PC-3 (cell line): ENCODE results near the gene POLD2. TPM values are rescaled to one million over a fixed set of nuclear protein-coding genes. Genes with fewer than 3 reads are reported as not detected.

Source experiments
- ATAC-seq: fragments of 200-7000 bp; cut with Tn5 transposase; 2 replicates; pipeline ENCODE4 v1.9.1; 2020; ENCODE audit warnings: mild to moderate bottlenecking, moderate library complexity
- BruUV-seq: library from RNA; stranded (reverse); fragments of 400-500 nt; replicated peaks from 2 replicates; lab custom pipeline; 2021; lab: Mats Ljungman, UMichigan
- CTCF ChIA-PET: fragments of 300-600 bp; sonication (Branson Sonifier 250); formaldehyde crosslinking; loops from one replicate; lab custom pipeline; 2022; ENCODE audit warnings: antibody characterized with exemption; lab: Charles Lee
- POLR2A ChIA-PET: fragments of 300-600 bp; sonication (Branson Sonifier 250); formaldehyde crosslinking; loops from one replicate; lab custom pipeline; 2022; ENCODE audit warnings: antibody characterized with exemption; ENCODE audit not compliant: unreplicated experiment; lab: Charles Lee
- DNase-seq: peaks from one replicate; pipeline ENCODE4 v3.0.0-alpha.2; 2015
- H2AFZ ChIP-seq: fragments of 300-600 bp; sonication (generic); 2 replicates; pipeline ENCODE4 v1.6.0; 2016; ENCODE audit warnings: antibody characterized with exemption, low read length
- H3F3A ChIP-seq: fragments of 300-600 bp; sonication (generic); one replicate; pipeline ENCODE4 v1.6.0; 2017; ENCODE audit warnings: antibody characterized with exemption, low read length, control low read depth, mild to moderate bottlenecking; ENCODE audit not compliant: unreplicated experiment
- H3K27ac ChIP-seq: fragments of 300-600 bp; sonication (generic); 2 replicates; pipeline ENCODE4 v1.5.1; 2016; ENCODE audit warnings: mild to moderate bottlenecking, low read length
- H3K27me3 ChIP-seq: fragments of 300-600 bp; sonication (generic); 2 replicates; pipeline ENCODE4 v1.6.1; 2016; ENCODE audit warnings: low read length, mixed read lengths
- H3K36me3 ChIP-seq: fragments of 300-600 bp; sonication (generic); 2 replicates; pipeline ENCODE4 v1.6.1; 2016; ENCODE audit warnings: low read depth, mixed run types, low read length, mixed read lengths
- H3K4me1 ChIP-seq: fragments of 300-600 bp; sonication (generic); 2 replicates; pipeline ENCODE4 v1.5.1; 2016; ENCODE audit warnings: low read length; ENCODE audit not compliant: insufficient read depth
- H3K4me2 ChIP-seq: fragments of 300-600 bp; sonication (generic); 2 replicates; pipeline ENCODE4 v1.6.0; 2016; ENCODE audit warnings: low read length
- H3K4me3 ChIP-seq: fragments of 300-600 bp; sonication (generic); 2 replicates; pipeline ENCODE4 v1.5.1; 2016; ENCODE audit warnings: mild to moderate bottlenecking, low read length, mixed read lengths
- H3K79me2 ChIP-seq: fragments of 300-600 bp; sonication (generic); 2 replicates; pipeline ENCODE4 v1.6.1; 2017; ENCODE audit warnings: low read length, mixed read lengths
- H3K9ac ChIP-seq: fragments of 300-600 bp; sonication (generic); 2 replicates; pipeline ENCODE4 v1.6.0; 2016; ENCODE audit warnings: mild to moderate bottlenecking, low read length
- H3K9me2 ChIP-seq: fragments of 300-600 bp; sonication (generic); replicated peaks from 2 replicates; pipeline ENCODE4 v1.6.1; 2016; ENCODE audit warnings: mixed run types, low read length, mixed read lengths
- H3K9me3 ChIP-seq: fragments of 300-600 bp; sonication (generic); 2 replicates; pipeline ENCODE4 v1.6.1; 2016; ENCODE audit warnings: low read length, mixed read lengths
- H4K20me1 ChIP-seq: fragments of 300-600 bp; sonication (generic); 2 replicates; pipeline ENCODE4 v1.6.1; 2016; ENCODE audit warnings: low read length, mixed read lengths
- EZH2 ChIP-seq: fragments of 300-600 bp; sonication (generic); IDR thresholded peaks from one replicate; pipeline ENCODE4 v1.6.1; 2017; ENCODE audit warnings: antibody characterized with exemption, mild to moderate bottlenecking, low read length; ENCODE audit not compliant: unreplicated experiment
- EZH2phosphoT487 ChIP-seq: fragments of 300-600 bp; sonication (generic); IDR thresholded peaks from 2 replicates; pipeline ENCODE4 v1.6.1; 2018; ENCODE audit warnings: mild to moderate bottlenecking, antibody characterized with exemption, low read length, borderline replicate concordance
- intact Hi-C: fragments of 100-400 bp; cut with micrococcal nuclease; formaldehyde crosslinking; loops from 2 replicates; pipeline ENCODE4 v1.9.0; 2023
- total RNA-seq: library from RNA; depleted of rRNA; stranded (reverse); fragments of >200 nt; gene quantifications from 2 replicates; pipeline ENCODE4 v1.2.3, GENCODE V29; 2014
- TF ChIP-seq, protein P1 (sequence below): fragments of 300-600 bp; sonication (generic); conservative IDR thresholded peaks from 2 replicates; pipeline ENCODE4 v1.5.1; 2017; ENCODE audit warnings: antibody characterized with exemption, low read depth, mild to moderate bottlenecking, low read length

Gene POLD2
- total RNA-seq, 1 experiment from 2014 or later, result 224 TPM

DNA sequence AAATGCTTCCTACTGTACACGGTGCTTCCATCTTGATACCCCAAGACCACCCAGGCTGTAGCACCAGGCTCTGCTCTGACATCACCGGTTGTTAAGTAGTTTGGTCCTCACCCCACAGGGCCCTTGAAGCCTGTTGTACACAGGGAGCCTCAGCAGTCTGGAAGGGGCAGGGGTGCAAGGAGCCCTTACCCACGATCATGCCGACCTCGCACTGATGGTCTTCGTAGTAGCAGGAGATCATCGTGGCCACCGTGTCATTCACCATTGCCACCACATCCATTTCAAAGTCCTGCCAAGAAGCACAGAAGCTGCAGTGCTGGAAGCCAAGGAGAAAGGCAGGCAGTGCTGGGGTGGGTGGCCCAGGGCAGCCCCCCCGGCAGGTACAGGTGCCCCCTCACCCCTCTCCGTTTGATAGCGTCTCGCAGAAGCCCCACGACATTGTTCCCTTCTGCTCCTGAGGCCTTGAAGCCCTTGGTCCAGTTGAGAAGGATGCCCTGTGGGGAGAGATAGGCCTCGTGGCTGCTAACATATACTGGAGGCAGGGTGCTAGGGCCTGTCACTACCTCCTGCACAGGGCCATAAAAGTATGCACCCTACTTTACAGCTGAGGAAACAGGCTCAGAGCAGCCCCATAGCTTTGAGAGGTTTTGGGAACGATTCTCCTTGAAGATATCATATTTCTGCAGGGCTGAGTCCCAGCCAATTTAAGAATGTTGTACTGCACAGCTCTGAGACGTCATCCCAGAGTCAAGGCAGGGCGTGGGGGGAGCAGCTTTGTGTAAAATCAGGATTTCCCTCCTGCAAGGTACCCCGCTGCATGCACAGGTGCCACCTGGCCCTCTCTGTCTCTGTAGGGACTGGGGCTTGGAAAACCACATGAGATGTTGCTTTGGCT lies 26.5 kb upstream of the POLD2 start:
- CTCF ChIA-PET, result no interaction called here
- no peaks in the 10 kb centered on the region for H3K27me3 ChIP-seq
- no peaks in the 10 kb centered on the region for H3K79me2 ChIP-seq
- ATAC-seq (no peak), DNase-seq (no peak)
- no peak overlapping the region for H2AFZ ChIP-seq
- H3F3A ChIP-seq, result no peaks in the 10 kb centered on the region
- no peak overlapping the region for H3K27ac ChIP-seq
- intact Hi-C loops, result no loop called here
- no TSS peak for BruUV-seq
- H3K4me3 ChIP-seq, result no peak overlapping the region
- POLR2A ChIA-PET, result no interaction called here
- TF ChIP-seq, protein P1, sequence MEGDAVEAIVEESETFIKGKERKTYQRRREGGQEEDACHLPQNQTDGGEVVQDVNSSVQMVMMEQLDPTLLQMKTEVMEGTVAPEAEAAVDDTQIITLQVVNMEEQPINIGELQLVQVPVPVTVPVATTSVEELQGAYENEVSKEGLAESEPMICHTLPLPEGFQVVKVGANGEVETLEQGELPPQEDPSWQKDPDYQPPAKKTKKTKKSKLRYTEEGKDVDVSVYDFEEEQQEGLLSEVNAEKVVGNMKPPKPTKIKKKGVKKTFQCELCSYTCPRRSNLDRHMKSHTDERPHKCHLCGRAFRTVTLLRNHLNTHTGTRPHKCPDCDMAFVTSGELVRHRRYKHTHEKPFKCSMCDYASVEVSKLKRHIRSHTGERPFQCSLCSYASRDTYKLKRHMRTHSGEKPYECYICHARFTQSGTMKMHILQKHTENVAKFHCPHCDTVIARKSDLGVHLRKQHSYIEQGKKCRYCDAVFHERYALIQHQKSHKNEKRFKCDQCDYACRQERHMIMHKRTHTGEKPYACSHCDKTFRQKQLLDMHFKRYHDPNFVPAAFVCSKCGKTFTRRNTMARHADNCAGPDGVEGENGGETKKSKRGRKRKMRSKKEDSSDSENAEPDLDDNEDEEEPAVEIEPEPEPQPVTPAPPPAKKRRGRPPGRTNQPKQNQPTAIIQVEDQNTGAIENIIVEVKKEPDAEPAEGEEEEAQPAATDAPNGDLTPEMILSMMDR, result no peak
- TF ChIP-seq EZH2 (no peak), EZH2phosphoT487 (no peak)
- H3K9ac ChIP-seq, result no peak overlapping the region
- H3K36me3 ChIP-seq, result no peaks in the 10 kb centered on the region
- H3K9me2 ChIP-seq, result no peaks in the 10 kb centered on the region
- no peak overlapping the region for H3K4me2 ChIP-seq
- no peaks in the 10 kb centered on the region for H4K20me1 ChIP-seq
- no peaks in the 10 kb centered on the region for H3K4me1 ChIP-seq
- no peaks in the 10 kb centered on the region for H3K9me3 ChIP-seq

DNA sequence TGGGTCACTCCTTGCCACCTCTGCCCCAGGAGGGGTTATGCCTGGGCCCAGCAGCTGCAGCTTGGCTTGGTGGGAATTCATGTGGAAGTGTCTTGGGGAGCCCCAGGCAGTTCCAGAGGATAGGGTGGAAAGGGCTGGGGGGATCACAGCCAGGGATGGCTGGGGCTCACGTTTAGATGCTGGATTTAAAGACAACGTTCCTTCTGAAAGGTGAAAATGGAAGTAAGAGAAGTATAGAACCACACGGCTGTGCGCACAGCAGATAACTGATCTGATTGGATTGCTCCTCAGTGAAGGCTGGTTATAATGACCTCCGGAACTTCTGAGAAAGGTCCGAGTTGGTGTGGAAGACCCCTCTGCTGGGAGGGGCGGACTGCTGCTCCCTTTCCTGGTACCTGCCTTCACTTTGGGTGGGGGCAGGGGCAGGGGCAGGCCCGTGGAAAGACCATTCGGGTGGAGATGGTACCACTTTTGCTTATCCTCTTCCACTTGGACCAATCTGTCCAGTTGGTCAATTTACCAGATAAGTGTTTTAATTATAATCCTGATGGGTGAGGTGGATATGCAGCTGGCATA lies 25.7 kb upstream of the POLD2 start:
- H3K36me3 ChIP-seq, result no peaks in the 10 kb centered on the region
- no peaks in the 10 kb centered on the region for H3K9me3 ChIP-seq
- no peaks in the 10 kb centered on the region for H3K9me2 ChIP-seq
- no peak for ATAC-seq
- H3K4me2 ChIP-seq, result no peak overlapping the region
- H4K20me1 ChIP-seq, result no peaks in the 10 kb centered on the region
- TF ChIP-seq EZH2, result no peak
- no peak for TF ChIP-seq EZH2phosphoT487
- TF ChIP-seq, protein P1, result no peak
- H3K9ac ChIP-seq, result no peak overlapping the region
- no peak overlapping the region for H3K27ac ChIP-seq
- intact Hi-C loops, result no loop called here
- no TSS peak for BruUV-seq
- no peaks in the 10 kb centered on the region for H3K79me2 ChIP-seq
- H2AFZ ChIP-seq, result no peak overlapping the region
- no peak overlapping the region for H3K4me3 ChIP-seq
- no peaks in the 10 kb centered on the region for H3K27me3 ChIP-seq
- H3K4me1 ChIP-seq, result no peaks in the 10 kb centered on the region
- no peak for DNase-seq
- H3F3A ChIP-seq, result no peaks in the 10 kb centered on the region
- POLR2A ChIA-PET, result no interaction called here
- CTCF ChIA-PET, result no interaction called here

DNA sequence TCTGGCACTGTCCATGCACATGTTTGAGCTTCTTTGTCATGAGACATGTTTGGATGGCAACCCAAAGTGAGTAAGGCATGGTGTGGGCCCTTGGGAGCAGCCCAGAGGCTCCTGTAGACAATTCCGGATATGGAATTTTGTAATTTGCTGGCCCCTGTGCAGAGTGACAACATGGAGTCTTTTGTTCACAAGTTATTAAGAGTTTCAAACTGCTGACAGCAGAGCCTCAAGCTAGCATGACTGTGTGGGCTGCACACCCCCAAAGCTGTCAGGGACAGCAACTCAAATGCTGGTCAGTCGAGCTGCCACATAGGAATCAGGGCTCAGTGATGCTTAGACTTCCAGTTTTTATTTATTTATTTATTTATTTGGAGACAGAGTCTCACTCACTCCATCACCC lies 24.8 kb upstream of the POLD2 start:
- H3K4me2 ChIP-seq, result no peak overlapping the region
- no peaks in the 10 kb centered on the region for H3K79me2 ChIP-seq
- H3K4me1 ChIP-seq, result no peaks in the 10 kb centered on the region
- no peaks in the 10 kb centered on the region for H3K27me3 ChIP-seq
- TF ChIP-seq EZH2phosphoT487, result no peak
- TF ChIP-seq, protein P1, result no peak
- no peak for TF ChIP-seq EZH2
- H2AFZ ChIP-seq, result no peak overlapping the region
- H3K4me3 ChIP-seq, result no peak overlapping the region
- BruUV-seq, result no TSS peak
- no peaks in the 10 kb centered on the region for H3K36me3 ChIP-seq
- POLR2A ChIA-PET, result no interaction called here
- H4K20me1 ChIP-seq, result no peaks in the 10 kb centered on the region
- no peaks in the 10 kb centered on the region for H3K9me2 ChIP-seq
- DNase-seq (no peak), ATAC-seq (no peak)
- H3K9ac ChIP-seq, result no peak overlapping the region
- no peak overlapping the region for H3K27ac ChIP-seq
- H3F3A ChIP-seq, result no peaks in the 10 kb centered on the region
- CTCF ChIA-PET, result no interaction called here
- no peaks in the 10 kb centered on the region for H3K9me3 ChIP-seq
- intact Hi-C loops, result no loop called here
